CD4-positive, alpha-beta T cell treated with Interleukin-15 for 4 hours (primary cell): Measurements from ENCODE around the gene AKAP8.
"Not testable (repeated sequence)": the region's sequence is repeated elsewhere in the genome, so short reads cannot be mapped to it uniquely, and the experiment has no call there.

ENCODE experiments used
- DNase-seq: peaks from one replicate; pipeline ENCODE4 v3.0.0-alpha.2; 2020; ENCODE audit warnings: low spot score

AKAP8 gene

GRCh38 chr19:15373644-15374043 is 5.9 kb downstream of the AKAP8 start:
- no peak for DNase-seq

GRCh38 chr19:15372891-15373301 is 6.7 kb downstream of the AKAP8 start:
- no peak for DNase-seq

- DNase-seq, result no peak
These were observed 7.1 kb downstream of the AKAP8 start for GRCh38 chr19:15372470-15372869.

- DNase-seq, result no peak
These were observed 7.7 kb downstream of the AKAP8 start for GRCh38 chr19:15371786-15372380.

GRCh38 chr19:15371119-15371518 is 8.5 kb downstream of the AKAP8 start:
- no peak for DNase-seq

GRCh38 chr19:15369594-15369891 is 10.0 kb downstream of the AKAP8 start:
- DNase-seq, result no peak

- DNase-seq, result no peak
These were observed 10.6 kb downstream of the AKAP8 start for GRCh38 chr19:15368798-15369593.

GRCh38 chr19:15368051-15368632 is 11.4 kb downstream of the AKAP8 start:
- DNase-seq, result no peak

- no peak for DNase-seq
These were observed 12.1 kb downstream of the AKAP8 start for GRCh38 chr19:15367439-15367838.

- no peak for DNase-seq
These were observed 14.3 kb downstream of the AKAP8 start for GRCh38 chr19:15365264-15365663.

GRCh38 chr19:15363791-15364190 is 15.8 kb downstream of the AKAP8 start:
- DNase-seq, result not testable (repeated sequence)

- not testable (repeated sequence) for DNase-seq
These were observed 16.5 kb downstream of the AKAP8 start for GRCh38 chr19:15363048-15363447.

- DNase-seq, result not testable (repeated sequence)
These were observed 19.6 kb downstream of the AKAP8 start for GRCh38 chr19:15360015-15360414.

- no peak for DNase-seq
These were observed 20.7 kb downstream of the AKAP8 start for GRCh38 chr19:15358918-15359317.

GRCh38 chr19:15357906-15358305 is 21.7 kb downstream of the AKAP8 start:
- no peak for DNase-seq

GRCh38 chr19:15354566-15355296 is 24.9 kb downstream of the AKAP8 start:
- DNase-seq, result no peak

- no peak for DNase-seq
These were observed 25.7 kb downstream of the AKAP8 start for GRCh38 chr19:15353908-15354307.

GRCh38 chr19:15352535-15352934 is 27.1 kb downstream of the AKAP8 start:
- not testable (repeated sequence) for DNase-seq

- not testable (repeated sequence) for DNase-seq
These were observed 38.3 kb downstream of the AKAP8 start for GRCh38 chr19:15341328-15341727.

GRCh38 chr19:15340086-15340485 is 39.5 kb downstream of the AKAP8 start:
- no peak for DNase-seq

GRCh38 chr19:15337202-15337601 is 42.4 kb downstream of the AKAP8 start:
- no peak for DNase-seq

- not testable (repeated sequence) for DNase-seq
These were observed 43.6 kb downstream of the AKAP8 start for GRCh38 chr19:15335992-15336391.
